Adrenal gland (tissue), 5 donors: ENCODE measurements around the gene PTPN1.

Source experiments
- CTCF ChIP-seq, 6 experiments: fragments of 450-650 bp in 4 of 6; fragments of 200-600 bp in 2 of 6; sonication (generic) in 1 of 6; IDR thresholded peaks; 1 replicate in 5 of 6; 2 replicates in 1 of 6; pipeline versions ENCODE4 v1.5.1 to v1.8.0; 2016 to 2021; ENCODE audit warnings: antibody characterized with exemption in 6 of 6, mild to moderate bottlenecking in 2 of 6, moderate library complexity in 1 of 6
- POLR2A ChIP-seq, 2 donors: fragments of 450-650 bp; IDR thresholded peaks; one replicate each; pipeline ENCODE4 v1.6.1; 2017; ENCODE audit warnings: antibody characterized with exemption in 2 of 2, mild to moderate bottlenecking in 2 of 2, moderate library complexity in 1 of 2
- donor health status: DM: no; HTN: no; CAD: no.

DNA sequence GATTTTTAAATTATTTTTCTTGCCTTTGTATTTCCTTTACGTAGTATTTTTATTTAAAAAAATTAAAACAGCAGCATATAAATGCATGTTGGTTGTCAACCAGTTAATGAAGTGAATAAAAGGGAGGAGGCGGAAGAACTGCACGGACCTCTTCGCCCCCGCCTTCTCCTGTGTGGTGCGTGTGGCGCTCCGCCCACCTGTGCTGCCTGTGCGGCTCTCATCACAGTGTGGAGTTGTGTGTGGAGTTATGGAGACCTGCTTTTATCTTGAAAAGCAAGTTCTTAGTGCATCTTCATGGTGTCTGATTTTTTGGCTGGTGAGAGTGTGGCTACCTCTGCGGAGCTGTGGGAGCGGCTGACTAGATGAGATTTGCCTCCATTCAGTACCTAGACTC lies 58.4 kb downstream of the PTPN1 start:
- TF ChIP-seq POLR2A (IDR thresholded peaks at IDR 0.05), result no peak
- no peak for TF ChIP-seq CTCF (IDR thresholded peaks at IDR 0.05)
